ENCODE measurements around the gene PPP1R1B. TPM values are rescaled to one million over a fixed set of nuclear protein-coding genes. Genes with fewer than 3 reads are reported as not detected.

Gene PPP1R1B
- total RNA-seq, 2 experiments from 2014 or later, result not detected

DNA sequence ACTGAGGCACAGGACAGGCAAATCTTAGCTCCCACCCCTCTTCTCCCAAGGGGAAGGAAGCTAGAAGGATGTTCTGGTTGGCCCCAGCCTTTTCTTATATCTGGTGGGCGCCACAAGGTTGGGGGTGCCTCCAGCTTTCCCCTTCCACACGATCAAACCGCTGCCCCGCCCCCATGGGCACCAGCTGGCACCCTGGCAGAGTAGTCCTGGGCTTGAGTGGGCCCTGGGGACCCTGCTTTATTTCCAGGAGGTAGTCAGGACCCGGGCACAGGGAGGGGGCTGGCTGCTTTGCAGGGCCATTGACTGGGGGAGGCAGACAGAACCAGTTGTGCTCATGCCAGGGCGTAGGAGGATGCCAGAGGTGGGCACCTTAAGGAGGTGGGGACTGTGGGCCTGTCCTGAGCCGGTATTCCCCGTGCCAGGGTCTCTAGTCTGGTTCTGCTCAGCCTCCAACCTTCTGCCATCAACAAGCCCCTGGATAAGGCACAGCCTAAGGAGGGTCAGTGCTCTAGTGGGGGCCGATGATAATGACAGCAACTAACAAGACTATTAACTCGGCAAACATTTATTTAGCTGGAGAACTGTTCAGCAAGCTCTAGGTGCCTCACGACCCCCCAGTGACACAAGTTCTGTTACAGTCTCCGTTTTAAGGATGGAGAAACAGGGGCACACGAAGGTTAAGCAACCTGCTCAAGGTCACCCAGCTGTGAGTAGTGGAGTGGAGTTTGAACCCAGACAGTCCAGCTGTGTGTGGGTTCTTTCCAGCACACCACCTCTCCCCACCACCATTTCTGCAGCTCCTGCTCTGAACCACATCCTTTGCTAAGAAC, 7.6 kb upstream of the PPP1R1B start:
- Mint-ChIP-seq H3K4me1 (peaks cover 13% of the 10 kb centered on the region), H3K27ac (no peak overlapping the region), H3K9me3 (no peaks in the 10 kb centered on the region), H3K4me3 (no peak overlapping the region), H3K36me3 (no peaks in the 10 kb centered on the region), H3K27me3 (peaks cover 12% of the 10 kb centered on the region)
- DNase-seq, result no peak

DNA sequence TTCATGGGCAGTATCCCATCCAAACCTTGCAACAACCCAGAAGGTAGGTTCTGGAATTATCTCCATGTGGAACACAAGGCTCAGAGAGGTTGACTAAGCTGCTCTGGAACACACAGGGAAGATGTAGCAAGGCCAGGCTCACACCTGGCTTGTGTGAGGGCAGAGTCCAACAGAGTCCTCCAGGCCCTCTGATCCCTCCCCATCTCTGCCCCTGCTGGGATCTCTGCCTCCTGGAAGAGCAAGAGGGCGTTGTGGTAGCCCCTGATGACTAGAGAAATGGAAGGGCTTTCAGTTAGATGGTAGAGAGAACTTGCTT, 7.0 kb upstream of the PPP1R1B start:
- H3K27ac Mint-ChIP-seq, result no peak overlapping the region
- H3K4me1 Mint-ChIP-seq, result peaks cover 13% of the 10 kb centered on the region

DNA sequence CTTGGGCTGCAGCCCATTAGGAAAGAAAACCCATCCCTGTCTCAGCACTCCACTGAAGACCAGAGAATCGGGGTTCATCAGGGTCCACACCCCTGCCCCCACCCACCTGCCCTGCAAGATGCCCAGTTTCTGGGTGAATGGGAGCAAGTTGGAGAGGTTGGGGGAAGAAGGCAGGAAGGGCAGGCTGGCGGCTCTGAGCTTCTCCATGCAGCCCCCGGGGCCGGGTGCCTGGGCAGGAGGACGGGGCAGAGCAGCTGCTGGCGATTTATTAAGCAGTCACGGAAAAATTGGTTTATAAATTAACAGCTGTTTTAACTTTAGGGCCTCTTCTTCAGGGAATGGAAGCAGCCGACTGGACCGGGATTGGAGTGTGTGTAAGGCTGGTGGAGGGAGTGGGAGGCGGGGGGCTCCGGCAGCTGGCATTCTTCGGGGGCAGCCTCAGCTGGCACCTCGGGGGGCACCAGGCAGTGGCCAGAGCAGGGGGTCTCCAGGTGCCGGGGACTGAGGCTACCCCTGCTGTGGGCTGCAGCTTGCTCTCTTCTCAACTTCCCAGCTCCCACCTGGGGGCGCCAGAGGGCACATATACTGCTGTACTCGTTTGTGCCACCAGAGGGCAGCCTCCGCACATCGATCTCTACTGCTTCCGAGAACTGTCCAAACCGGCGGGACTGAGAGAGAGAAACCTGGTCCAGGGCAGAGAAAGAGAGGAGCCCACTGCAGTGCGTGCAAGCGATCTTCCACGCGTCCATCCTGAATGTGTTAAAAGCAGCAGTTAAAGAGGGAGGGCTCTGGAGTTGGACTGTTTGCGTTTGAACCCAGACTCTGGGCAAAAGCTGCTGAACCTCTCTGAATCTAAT, 5.0 kb upstream of the PPP1R1B start:
- Mint-ChIP-seq H3K4me1 (peaks cover 18% of the 10 kb centered on the region), H3K27me3 (peaks cover 26% of the 10 kb centered on the region), H3K4me3 (peak overlapping the region; percentile 61), H3K27ac (no peak overlapping the region), H3K36me3 (no peaks in the 10 kb centered on the region), H3K9me3 (no peaks in the 10 kb centered on the region)
- peak; percentile 82 for DNase-seq

More for the DNA sequence above, 7.0 kb upstream of the PPP1R1B start:
- Mint-ChIP-seq H3K36me3 (no peaks in the 10 kb centered on the region), H3K9me3 (no peaks in the 10 kb centered on the region), H3K27me3 (peaks cover 14% of the 10 kb centered on the region), H3K4me3 (no peak overlapping the region)
- DNase-seq, result no peak

DNA sequence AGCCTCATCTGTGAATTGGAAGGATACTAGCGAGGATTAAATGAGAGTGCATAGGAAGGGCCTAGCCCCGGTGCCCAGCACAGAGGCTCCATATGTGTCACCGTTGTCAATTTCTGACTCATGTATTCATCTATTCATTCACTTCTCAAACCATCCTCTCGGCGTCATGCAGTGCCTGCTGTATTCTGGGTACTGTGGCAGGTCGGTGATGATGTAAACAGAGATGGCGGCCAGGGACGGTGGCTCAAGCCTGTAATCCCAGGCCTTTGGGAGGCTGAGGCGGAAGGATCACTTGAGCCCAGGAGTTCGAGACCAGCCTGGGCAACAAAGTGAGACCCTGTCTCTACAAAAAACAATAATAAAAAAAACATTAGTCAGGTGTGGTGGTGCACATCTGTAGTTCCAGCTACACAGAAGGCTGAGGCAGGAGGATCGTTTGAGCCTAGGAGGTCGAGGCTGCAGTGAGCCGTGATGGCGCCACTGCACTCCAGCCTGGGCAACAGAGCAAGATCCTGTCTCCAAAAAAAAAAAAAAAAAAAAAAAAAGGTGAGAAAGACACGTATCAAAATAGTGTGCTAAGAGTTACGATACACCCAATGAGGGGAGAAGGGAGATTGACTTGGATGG, 4.3 kb upstream of the PPP1R1B start:
- H3K36me3 Mint-ChIP-seq, result no peaks in the 10 kb centered on the region
- H3K4me1 Mint-ChIP-seq, result peaks cover 19% of the 10 kb centered on the region
- H3K27me3 Mint-ChIP-seq, result peaks cover 28% of the 10 kb centered on the region
- peak overlapping the region; percentile 61 for H3K4me3 Mint-ChIP-seq
- H3K27ac Mint-ChIP-seq, result no peak overlapping the region
- DNase-seq, result no peak
- H3K9me3 Mint-ChIP-seq, result no peaks in the 10 kb centered on the region

DNA sequence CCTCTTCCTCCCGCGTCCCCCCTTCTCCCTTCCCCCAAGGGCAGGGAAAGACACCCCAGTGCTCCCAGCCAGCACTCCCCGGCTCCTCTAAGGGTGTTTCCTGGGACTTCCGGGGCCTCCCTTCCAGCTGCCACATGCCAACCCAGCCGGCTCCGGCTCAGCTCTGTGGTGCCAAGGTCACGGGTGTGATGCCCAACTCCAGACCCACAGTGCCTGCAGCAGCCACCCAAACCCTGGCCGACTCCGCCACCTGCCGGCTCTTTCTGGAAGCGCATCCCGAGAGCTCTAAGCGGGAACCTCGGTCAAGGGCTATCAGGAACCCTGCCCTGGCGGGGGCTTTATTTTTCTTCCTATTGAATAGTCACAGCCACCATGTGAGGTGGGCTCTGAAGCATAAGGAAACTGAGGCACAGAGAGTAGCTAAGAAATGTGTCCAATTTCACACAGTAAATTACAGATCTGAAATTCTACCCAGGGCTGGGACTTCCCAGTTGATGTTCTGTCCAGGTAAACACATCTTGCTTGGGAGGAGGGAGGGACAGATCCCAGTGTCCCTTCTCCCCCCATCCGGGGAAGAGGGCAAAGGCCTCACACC, 3.3 kb upstream of the PPP1R1B start:
- H3K4me3 Mint-ChIP-seq, result no peak overlapping the region

DNA sequence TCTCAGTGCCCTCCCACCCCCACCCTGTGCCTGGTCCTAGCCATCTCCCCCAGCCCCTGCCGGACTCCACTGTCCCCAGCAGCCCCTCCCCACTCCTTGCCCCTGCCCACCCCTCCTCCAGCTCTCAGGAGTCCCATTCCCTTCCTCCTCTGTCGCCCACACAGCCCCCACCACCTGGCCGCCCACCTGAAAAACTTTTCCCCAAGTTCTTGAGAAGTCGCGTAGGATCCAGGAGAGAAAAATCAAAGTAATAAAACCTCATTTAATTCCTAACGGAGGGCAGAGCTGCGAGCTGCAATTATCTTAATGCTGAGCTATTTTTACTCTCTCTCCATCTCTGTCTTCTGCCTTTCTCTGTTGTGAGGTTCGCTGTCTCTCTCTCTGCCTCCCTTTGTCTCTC, 2.4 kb upstream of the PPP1R1B start:
- no peaks in the 10 kb centered on the region for H3K36me3 Mint-ChIP-seq
- H3K4me1 Mint-ChIP-seq, result peaks cover 19% of the 10 kb centered on the region
- H3K27me3 Mint-ChIP-seq, result peaks cover 42% of the 10 kb centered on the region
- H3K9me3 Mint-ChIP-seq, result no peaks in the 10 kb centered on the region
- no peak overlapping the region for H3K4me3 Mint-ChIP-seq
- DNase-seq, result no peak
- H3K27ac Mint-ChIP-seq, result no peak overlapping the region

More for the DNA sequence above, 3.3 kb upstream of the PPP1R1B start:
- Mint-ChIP-seq H3K4me1 (peaks cover 19% of the 10 kb centered on the region), H3K9me3 (no peaks in the 10 kb centered on the region), H3K27ac (no peak overlapping the region), H3K27me3 (peaks cover 37% of the 10 kb centered on the region), H3K36me3 (no peaks in the 10 kb centered on the region)
- DNase-seq, result peak; percentile 84

DNA sequence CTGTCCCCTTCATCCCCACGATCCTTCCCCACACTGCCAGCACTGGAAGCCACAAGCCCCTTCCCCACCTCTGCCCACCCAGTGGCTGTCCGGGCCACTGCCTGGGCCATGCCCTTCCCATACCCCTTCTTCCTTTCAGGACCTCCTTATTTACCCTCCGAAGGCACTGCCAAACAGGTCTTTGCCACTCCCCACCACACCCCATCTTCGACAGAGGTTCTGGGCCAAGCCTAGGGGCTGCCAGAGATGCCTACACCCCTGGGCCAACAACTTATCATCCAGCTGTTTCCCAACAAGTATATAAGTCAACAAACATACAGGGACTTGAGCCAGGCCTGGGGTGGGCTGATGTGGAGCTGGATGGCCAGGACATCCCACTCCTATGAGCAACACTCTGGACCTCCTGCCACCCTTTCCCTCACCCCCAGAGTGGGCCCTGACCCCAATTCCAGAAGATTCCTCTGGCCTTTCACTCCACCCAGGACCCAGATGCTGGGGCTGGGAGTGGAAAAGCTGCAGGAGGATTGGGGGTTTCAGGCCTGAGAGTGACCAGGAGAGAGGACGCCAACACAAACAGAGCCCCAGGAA, 1.5 kb upstream of the PPP1R1B start:
- DNase-seq, result no peak
- Mint-ChIP-seq H3K9me3 (no peaks in the 10 kb centered on the region), H3K27ac (no peak overlapping the region), H3K4me3 (no peak overlapping the region), H3K4me1 (peaks cover 19% of the 10 kb centered on the region), H3K27me3 (peaks cover 42% of the 10 kb centered on the region), H3K36me3 (no peaks in the 10 kb centered on the region)

DNA sequence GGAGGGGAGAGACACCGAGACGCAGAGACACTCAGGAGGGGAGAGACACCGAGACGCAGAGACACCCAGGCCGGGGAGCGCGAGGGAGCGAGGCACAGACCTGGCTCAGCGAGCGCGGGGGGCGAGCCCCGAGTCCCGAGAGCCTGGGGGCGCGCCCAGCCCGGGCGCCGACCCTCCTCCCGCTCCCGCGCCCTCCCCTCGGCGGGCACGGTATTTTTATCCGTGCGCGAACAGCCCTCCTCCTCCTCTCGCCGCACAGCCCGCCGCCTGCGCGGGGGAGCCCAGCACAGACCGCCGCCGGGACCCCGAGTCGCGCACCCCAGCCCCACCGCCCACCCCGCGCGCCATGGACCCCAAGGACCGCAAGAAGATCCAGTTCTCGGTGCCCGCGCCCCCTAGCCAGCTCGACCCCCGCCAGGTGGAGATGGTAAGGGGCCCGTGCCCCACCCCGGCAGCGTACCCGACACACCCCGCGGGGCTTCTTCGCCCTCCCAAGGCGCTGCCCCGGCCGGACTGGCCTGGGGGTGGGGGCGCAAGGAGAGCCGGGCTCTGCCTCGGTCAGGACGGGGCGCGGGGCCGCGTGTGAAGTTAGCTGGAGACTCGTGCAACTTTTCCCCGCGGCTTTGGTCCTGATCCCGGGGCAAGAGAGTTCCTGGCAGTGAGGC, 427 bp downstream of the PPP1R1B start:
- Mint-ChIP-seq H3K27me3 (peaks cover 42% of the 10 kb centered on the region), H3K4me3 (peak overlapping the region; percentile 50), H3K9me3 (no peaks in the 10 kb centered on the region), H3K36me3 (no peaks in the 10 kb centered on the region), H3K4me1 (peaks cover 14% of the 10 kb centered on the region), H3K27ac (no peak overlapping the region)
- DNase-seq, result no peak

DNA sequence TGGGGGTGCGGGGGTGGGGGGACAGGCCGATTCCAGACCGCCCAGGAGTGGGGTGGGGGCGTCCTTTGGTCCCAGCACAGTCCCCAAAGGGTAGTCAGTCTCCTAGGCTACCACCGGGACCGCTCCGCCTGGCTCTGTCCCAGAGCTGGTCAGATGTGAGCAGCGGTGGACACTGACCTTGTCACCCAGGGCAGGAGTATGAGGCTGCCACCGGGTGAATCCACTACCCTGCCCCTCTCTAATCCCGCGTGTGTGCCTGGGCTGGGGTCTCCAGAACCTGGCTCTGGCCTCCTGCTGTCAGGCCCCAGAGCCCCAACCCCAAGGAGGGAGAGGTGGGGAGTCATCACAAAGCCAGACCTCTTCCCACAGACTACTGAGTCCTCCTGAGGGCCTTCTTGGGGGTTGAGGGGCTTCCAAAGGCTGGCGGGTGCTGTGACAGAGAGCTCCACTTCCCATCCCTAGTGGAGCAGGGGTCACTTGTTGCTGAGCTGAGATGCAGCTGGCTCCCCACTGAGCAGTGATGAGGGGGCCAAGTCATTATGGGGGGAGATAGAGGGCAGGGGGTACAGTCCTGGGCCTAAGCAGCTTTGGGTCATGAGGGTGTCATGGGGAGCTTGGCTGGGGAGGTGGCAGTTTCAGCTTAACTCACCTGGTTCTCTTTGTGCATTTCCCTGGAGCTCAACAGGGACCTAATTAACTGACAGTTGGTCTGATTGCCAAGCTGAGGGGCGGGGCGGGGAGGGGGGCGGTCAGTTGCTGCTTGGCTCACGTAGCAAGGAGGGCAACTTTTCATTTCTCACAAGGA, 1.2 kb downstream of the PPP1R1B start:
- H3K36me3 Mint-ChIP-seq, result no peaks in the 10 kb centered on the region
- peaks cover 42% of the 10 kb centered on the region for H3K27me3 Mint-ChIP-seq
- no peak for DNase-seq
- no peaks in the 10 kb centered on the region for H3K9me3 Mint-ChIP-seq
- H3K4me1 Mint-ChIP-seq, result peaks cover 12% of the 10 kb centered on the region
- H3K4me3 Mint-ChIP-seq, result no peak overlapping the region
- H3K27ac Mint-ChIP-seq, result no peak overlapping the region

DNA sequence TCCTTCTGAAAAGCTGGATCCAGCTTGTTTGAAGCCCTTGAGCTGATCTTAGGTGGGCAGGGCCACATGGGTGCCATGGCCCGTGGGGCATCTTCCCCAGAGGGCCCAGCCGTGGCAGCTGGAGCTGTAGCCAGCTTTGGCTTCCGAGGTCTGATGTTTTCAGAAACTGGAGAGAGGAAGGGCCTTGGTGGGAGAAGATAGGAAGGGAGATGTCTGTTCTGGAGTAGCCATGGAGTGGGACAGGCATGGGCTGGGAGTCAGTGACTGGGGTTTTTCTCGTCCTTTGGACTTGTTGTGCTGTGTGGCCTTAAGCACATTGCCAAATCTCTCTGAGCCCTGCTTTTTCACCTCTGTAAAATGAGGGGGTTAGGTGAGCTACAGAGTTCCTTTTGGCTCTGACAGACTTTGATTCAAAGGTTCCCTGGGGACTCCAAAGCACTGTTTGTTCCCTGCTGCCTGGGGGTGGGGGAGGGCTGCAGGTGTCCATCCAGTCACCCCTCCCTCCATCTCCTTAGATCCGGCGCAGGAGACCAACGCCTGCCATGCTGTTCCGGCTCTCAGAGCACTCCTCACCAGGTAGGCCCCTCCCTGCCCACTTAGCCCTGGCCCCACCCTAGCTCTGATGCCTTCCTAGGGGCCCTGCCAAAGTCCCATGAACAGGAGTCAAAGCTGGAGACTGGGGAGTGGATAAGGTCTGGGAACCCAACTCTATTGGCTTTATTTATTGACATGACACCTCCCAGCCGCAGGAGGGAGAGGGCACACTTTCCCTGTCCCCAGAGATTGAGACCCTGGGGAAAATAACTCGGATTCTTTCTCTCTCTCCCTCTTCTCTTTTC, 2.1 kb downstream of the PPP1R1B start:
- Mint-ChIP-seq H3K36me3 (no peaks in the 10 kb centered on the region), H3K4me3 (no peak overlapping the region), H3K27ac (no peak overlapping the region), H3K9me3 (no peaks in the 10 kb centered on the region), H3K4me1 (peaks cover 7% of the 10 kb centered on the region), H3K27me3 (peaks cover 42% of the 10 kb centered on the region)
- no peak for DNase-seq

DNA sequence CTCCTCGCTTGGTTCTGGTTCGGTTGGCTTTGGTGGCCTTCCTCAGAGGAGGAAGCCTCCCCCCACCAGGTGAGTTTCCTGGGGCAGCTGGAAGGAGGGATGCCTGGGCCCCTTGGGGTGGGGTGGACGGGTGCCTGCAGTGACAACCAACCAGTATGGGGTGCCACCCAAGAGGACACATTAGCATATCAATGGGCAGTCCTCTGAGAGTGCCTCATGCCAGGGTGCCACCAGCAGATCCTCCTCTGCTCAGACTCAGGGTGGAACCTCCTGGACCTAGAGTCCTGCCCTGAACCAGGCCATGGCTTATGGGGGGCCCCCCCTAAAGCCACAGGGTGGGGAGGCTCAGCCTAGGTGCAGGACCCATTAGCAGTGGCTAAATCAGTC, 2.7 kb downstream of the PPP1R1B start:
- Mint-ChIP-seq H3K27me3 (peaks cover 38% of the 10 kb centered on the region), H3K4me3 (no peak overlapping the region), H3K4me1 (peaks cover 7% of the 10 kb centered on the region), H3K9me3 (no peaks in the 10 kb centered on the region), H3K27ac (no peak overlapping the region), H3K36me3 (no peaks in the 10 kb centered on the region)
- no peak for DNase-seq

DNA sequence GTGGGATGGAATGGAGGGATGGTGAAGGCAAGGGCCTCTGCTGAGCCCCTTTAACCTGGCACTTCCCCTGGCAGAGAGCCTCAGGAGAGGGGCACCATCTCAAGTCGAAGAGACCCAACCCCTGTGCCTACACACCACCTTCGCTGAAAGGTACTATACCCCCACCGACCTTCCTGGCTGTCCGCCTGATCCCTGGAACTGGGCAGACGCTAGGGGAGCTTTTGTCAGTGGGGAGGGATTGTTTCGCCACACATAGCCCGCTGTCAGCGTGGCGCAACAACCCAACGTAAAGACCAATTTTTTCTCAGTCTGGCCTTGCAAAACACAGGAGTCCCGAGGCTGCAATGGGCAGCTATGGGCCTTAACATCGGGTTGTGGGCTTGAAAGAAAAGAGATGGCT, 3.1 kb downstream of the PPP1R1B start:
- Mint-ChIP-seq H3K27ac (no peak overlapping the region), H3K4me1 (peaks cover 7% of the 10 kb centered on the region), H3K27me3 (peaks cover 34% of the 10 kb centered on the region), H3K36me3 (no peaks in the 10 kb centered on the region), H3K4me3 (no peak overlapping the region), H3K9me3 (no peaks in the 10 kb centered on the region)
- no peak for DNase-seq

DNA sequence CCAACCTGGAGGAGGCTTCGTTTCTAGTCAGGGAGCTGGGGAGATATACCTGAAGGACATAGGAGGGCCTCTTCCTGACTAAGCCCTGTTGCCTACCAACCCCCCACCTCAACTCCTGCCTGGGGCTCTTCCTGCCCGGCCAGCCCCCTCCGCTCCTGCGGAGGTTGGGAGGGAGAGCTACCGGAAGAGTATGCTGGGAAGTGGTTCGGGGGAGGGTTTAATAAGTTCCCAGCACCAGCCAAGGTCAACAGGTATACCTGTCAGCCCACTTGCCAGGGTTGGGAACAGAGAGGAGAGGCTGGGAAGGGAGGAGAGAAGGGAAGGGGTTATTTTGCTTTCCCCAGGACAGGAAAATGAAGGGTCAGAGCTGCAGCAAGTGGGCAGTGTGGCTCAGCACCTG, 4.7 kb downstream of the PPP1R1B start:
- peaks cover 5% of the 10 kb centered on the region for H3K4me1 Mint-ChIP-seq

More for the DNA sequence above, 4.7 kb downstream of the PPP1R1B start:
- Mint-ChIP-seq H3K27ac (no peak overlapping the region), H3K4me3 (no peak overlapping the region), H3K36me3 (no peaks in the 10 kb centered on the region), H3K27me3 (peaks cover 19% of the 10 kb centered on the region), H3K9me3 (no peaks in the 10 kb centered on the region)
- no peak for DNase-seq
